Ramos (cell line): ENCODE data around the gene LRRC75A.

Experiments
- in situ Hi-C: fragments of 300-500 bp; cut with MboI; formaldehyde crosslinking; loops from one replicate; pipeline ENCODE4 v1.14.3; 2022; ENCODE audit warnings: low sequenced_read_pairs; ENCODE audit not compliant: unreplicated experiment

The LRRC75A gene

GRCh38 chr17:16438173-16438556 lies 53.8 kb downstream of the LRRC75A start:
- in situ Hi-C loops: no loop called here

- in situ Hi-C loops: no loop called here
These were observed 54.9 kb downstream of the LRRC75A start for GRCh38 chr17:16437083-16437482.

GRCh38 chr17:16435925-16436886 lies 55.8 kb downstream of the LRRC75A start:
- in situ Hi-C loops: no loop called here

GRCh38 chr17:16434662-16435061 lies 57.3 kb downstream of the LRRC75A start:
- in situ Hi-C loops: no loop called here

GRCh38 chr17:16433514-16433913 lies 58.5 kb downstream of the LRRC75A start:
- in situ Hi-C loops: no loop called here

- in situ Hi-C loops: no loop called here
These were observed 60.0 kb downstream of the LRRC75A start for GRCh38 chr17:16432017-16432416.

- in situ Hi-C loops: no loop called here
These were observed 61.3 kb downstream of the LRRC75A start for GRCh38 chr17:16430650-16431049.

- in situ Hi-C loops: no loop called here
These were observed 62.9 kb downstream of the LRRC75A start for GRCh38 chr17:16429083-16429482.

- in situ Hi-C loops: no loop called here
These were observed 63.7 kb downstream of the LRRC75A start for GRCh38 chr17:16428098-16428882.

- in situ Hi-C loops: no loop called here
These were observed 65.0 kb downstream of the LRRC75A start for GRCh38 chr17:16427020-16427419.

- in situ Hi-C loops: no loop called here
These were observed 66.0 kb downstream of the LRRC75A start for GRCh38 chr17:16425698-16426659.

- in situ Hi-C loops: no loop called here
These were observed 66.8 kb downstream of the LRRC75A start for GRCh38 chr17:16425202-16425601.

- in situ Hi-C loops: no loop called here
These were observed 68.6 kb downstream of the LRRC75A start for GRCh38 chr17:16423226-16423872.

- in situ Hi-C loops: no loop called here
These were observed 69.6 kb downstream of the LRRC75A start for GRCh38 chr17:16422416-16422815.

- in situ Hi-C loops: no loop called here
These were observed 72.1 kb downstream of the LRRC75A start for GRCh38 chr17:16419929-16420271.

GRCh38 chr17:16419074-16419928 lies 72.7 kb downstream of the LRRC75A start:
- in situ Hi-C loops: no loop called here

- in situ Hi-C loops: no loop called here
These were observed 73.3 kb downstream of the LRRC75A start for GRCh38 chr17:16418685-16419068.

- in situ Hi-C loops: no loop called here
These were observed 73.9 kb downstream of the LRRC75A start for GRCh38 chr17:16417896-16418684.
